ENCODE results near the gene GABBR2.

GABBR2 gene

DNA sequence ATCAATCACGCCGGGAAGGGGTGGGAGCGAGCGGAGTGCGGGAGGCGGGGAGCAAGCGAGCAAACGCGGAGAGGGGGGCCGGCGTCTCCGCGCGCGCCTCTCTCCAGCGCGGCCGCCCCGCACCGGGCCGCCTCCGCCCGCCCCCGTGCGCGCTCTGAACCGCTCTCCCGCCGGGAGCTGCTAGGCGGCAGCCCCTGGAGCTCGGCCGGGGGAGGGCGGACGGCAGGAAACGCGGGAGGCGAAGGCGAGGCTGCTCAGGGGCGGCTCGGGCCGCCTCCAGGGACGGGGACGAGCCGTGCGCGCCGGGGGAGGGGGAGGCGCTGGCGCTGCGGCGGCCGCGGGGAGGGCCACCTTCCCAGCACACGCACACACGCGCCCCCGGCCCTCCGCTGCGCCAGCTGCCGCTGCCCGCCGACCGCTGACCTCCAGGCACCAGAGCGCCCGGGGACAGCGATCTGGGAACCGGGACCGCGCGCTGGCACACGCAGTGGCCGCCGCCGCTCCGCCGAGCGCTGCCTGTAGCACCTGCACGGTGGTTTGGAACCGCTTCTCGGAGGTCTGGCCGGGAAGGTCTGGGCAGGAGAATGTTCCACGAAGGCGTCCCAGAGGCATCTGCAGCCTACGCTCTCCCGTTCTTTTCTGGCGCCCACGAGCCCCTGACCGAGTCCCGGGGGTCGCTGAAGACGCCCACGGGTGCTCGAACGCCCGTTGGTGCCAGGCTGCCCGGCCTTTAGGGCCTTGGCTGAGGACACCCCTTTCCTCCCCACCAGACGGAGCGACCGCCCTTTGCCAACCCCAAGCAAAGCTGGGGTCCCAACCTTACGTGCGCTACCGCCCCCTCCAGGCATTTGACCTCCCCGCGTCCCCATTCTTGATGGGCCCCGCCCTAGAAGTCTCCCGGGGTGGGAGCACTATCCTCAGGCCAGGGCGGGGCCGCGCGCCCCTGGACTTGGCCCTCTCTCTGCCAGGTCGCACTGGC, at the start of gene GABBR2:
Gene GABBR2, minus strand, starts transcription at position 3 of the 979 bp plus-strand sequence. CDS start 198 bp downstream, outside the sequence.
- no peak for DNase-seq

DNA sequence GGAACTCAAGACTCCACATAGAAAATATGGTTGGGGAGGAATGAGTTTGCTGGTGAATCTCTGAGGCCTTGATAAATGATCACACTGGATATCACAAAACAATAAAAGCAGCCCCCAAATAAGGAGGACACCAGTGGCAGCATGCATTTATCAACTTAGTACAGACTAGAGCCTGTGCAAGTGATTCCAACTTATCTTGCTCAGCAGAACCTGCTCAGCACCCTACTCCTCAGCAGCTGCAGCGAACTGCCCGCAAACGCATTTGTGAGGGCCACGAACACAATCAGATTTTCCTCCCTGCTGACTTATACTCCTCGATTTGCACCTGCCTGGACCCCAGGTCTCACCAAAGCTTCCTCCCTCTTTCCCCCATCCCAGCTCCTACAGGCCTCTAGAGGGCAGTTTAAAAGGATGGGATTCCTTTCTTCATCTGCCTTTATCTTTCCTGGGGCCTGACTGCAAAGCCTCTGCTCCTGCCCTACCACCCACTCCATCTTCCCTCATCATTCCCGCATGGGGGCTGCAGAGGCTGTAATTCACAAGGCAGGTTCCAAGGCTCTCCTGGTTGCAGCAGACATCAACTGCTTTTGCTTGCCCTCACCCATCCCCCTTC, 46.4 kb upstream of the GABBR2 start:
- DNase-seq: no peak

DNA sequence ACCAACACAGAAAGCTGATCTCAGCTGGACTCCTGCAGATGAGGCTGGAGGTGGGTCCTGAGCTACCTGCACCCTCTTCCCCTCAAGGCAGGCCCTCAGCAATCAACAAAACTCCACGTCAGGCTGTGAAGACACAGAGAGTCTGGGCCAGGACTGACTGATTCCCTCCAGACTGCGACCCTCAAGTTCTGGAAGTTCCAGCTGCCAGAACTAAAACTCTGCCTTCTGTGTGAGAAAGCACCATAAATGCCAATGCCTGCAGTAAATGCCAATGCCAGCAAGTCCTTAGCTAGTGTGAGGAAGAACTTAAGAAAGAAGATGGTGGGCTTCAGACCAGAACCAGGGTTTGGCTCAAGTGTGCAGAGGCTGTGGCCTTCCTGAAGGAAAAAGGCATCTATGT, 42.5 kb upstream of the GABBR2 start:
- DNase-seq: no peak

DNA sequence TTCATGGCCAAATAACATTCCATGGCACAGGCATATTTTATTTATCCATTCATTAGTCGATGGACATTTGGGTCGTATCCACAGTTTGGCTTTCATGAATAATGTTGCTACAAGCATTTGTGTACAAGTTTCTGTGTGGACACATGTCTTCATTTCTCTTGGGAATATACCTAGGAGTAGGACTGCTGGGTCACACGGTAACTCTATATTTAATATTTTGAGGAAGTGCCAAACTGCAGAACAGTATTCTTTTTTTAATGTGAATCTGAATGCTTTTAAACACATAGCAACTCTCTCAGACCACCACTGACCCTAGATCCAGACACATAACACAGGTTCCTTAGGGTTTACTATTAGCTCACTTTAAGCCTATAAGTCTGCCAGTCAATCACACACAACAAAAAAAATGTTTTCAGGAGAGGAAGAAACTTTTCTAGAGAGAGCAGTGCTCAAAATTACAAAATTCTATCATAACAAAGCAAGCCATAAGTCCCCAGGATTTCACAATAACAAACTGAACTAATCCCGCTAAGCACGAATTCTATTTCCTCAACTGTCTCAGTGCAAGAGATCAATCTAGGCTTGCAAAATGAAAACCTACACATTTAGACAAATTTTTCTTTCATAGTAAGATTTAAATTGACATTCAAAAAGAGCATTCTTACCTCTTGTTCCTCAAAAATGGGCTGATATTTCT, 41.8 kb upstream of the GABBR2 start:
- no peak for DNase-seq

DNA sequence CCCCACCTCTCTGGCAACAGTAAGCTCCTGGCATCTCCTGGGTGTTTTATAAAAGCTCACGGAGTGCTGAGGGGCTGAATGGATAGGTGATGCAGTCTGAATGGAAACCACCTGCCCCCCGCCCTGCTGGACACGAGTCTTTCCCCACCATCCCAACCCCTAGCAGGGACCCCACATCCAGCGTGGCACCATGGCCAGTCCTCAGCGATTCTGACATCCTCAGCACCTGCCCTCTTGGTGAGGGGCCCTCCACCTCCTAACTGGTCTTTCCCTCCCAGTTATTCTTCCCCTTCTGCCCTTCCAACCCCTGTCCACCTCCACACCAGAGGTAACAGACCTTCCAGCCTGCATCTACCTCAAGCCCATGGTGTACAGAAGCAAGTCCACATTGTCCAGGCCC, 38.7 kb upstream of the GABBR2 start:
- DNase-seq: no peak

DNA sequence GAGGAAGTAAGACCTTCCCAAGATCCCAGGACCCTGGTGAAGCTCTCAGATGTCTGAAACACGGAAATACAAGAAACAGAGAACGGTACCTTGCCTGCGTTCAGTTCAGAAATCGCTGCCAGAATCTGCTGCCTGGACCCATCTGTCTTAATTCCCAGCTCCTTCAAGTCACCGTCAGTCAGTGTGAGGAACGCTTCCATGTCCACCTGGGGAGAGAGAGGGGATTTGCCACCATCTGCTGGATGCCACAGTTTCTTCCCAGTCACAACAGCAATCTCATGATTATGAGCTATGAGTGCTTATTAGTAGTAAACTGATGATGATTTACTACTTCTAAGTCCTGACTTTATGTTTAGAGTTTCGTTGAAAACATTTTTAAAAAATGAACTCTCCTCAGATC, 36.7 kb upstream of the GABBR2 start:
- no peak for DNase-seq

DNA sequence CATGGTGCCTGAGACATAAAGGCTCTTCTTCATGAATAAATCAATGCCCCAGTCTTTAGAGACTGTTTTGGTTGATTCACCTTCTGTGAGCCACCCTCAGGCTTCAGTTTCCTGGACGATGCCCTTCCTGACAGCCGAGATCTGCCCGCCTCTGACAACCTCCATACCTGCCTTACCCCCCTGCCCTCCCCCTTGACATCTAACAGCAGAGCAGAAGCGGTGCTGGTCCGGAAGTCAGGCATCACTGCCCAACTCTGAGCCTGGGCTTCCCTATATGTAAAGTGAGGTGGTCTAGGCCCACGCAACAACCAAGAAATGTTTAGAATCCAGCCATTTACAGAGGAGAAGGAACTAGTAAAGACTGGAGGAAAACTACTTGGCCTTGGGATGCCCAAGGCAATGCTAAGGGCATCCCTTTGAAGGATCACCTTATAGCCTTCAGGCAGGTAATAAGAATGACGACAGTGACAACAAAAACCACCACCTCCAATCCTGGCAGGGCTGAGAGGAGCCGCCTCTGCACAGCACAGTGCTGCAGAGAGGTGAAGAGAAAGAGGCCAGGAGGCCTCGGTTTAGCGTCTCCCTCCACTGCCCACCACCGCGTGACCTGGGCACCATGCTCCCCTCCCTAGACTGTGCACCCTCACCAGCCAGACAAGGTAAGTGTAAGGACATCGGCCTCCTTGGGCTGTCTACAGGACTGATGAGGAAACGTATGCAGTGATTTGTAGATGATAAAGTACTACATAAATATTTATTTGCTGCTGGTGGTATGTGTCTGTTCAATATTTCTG, 35.3 kb upstream of the GABBR2 start:
- no peak for DNase-seq

DNA sequence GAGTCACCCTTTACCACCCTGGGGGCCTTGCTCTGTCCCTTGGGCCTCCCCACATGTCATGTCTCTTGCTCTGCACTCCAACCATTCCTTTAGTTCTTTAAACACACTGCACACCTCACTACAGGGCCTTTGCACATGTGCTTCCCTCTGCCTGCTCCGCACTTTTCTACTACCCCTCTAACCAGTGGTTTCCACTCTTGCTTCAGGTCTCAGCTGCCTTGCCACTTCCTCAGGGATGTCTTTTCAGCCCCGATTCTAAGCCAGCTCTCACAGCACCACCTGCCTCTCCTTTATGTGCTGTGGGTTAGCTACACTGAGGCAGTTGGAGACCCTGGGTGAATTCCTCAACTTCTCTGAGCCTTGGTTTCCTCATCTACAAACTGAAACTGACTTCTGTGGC, 34.6 kb upstream of the GABBR2 start:
- no peak for DNase-seq

DNA sequence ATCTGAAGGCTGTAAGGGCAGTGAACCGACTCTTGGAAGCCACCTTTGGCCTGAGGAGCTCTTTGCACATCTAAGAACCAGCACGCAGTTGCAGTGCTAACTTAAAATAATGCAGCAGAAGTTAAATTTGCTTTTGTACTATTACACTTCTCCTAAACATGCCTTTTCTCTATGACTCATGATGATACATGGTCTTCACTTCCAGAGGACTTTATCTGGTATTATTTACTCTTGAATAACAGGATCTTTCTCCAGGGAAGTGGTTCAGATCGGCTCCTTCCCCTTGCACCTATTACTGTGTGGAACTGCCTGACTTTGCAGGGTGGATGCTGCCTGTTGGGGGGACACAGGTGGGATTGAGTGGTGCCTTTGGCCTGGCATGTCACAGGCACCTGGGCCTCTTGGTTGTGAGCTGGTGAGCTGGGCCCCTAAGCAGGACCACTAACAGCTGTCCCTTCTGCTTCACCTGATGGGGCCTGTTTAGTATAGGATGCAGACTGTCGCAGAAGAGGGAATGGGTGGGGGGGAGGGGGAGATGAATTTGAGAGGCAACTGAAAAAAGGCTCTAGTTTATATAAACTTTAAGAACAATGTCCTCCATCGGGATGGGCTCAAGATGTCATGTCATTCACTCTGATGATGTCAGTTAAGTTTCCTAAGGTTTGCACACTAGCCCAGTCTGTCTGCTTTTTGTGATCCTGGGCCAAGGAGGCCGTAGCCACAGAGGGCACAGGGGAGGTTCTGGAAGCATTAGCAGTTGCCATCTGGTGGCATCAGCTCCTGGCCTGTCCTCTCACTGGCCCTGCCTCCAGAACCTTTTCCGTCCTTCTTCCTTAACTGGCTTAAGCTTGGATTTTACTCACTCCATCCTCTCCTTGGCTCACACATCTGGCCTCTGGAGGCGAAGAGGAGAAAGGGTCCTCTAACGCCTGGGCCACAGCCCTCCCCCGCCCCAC, 33.9 kb upstream of the GABBR2 start:
- DNase-seq: peak; percentile 58

DNA sequence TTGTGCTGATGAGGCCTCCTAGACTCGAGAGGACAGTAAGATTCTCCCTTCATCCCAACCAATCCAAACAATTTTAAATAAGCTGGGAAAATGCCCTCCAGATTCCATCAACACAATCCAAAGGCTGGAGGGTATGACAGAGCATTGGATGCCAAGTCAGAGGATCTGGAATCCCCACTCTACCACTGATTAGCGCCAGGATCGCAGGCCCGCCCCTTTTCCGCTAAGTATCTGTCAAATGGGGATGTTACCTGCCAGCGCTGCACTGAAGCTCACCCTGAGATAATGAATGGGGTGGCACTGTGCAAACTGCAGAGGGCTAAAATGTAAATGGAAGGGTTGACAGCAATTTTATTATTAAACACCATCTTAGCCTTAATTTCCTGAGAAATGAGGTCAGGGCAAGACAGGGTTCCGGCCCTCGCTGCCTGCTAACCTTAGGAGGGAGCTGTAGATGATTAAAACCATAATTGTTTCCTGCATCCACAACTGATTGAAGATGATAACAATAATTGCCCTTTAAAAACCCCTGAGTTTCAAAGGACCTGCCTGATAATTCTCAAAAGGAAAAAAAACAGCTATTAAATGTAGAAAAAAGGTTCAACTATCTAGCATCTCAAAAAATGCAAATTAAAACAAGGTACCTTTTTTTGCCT, 31.6 kb upstream of the GABBR2 start:
- no peak for DNase-seq

DNA sequence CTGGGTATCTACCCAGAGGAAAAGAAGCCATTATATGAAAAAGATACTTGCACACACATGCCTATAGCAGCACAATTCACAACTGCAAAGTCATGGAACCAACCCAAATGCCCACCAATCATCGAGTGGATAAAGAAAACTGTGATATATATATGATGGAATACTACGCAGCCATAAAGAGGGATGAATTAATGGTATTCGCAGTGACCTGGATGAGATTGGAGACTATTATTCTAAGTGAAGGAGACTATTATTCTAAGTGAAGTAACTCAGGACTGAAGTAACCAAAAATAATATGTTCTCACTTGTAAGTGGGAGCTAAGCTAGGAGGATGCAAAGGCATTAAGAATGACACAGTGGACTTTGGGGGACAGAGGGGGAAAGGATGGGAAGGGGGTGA, 30.0 kb upstream of the GABBR2 start:
- no peak for DNase-seq

DNA sequence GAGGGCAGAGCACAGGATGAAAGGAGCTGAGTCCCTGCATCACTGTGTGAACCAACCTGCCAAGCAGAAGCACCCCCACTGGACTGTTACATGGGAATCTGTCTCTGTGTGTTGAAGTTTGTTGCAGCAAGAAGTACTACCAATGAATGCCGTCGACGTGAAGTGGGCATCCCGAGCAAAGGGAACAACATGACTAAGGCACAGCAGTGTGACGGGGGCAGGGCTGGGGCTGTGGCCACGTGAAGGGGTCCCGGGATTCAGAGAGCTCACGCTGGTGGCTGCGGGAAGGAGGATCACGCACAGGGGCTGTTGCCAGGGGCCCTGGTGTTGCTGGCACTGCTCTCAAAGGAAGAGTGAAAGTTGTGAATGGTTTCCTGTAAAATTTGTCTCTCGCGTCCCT, 27.5 kb upstream of the GABBR2 start:
- DNase-seq: peak; percentile 9

DNA sequence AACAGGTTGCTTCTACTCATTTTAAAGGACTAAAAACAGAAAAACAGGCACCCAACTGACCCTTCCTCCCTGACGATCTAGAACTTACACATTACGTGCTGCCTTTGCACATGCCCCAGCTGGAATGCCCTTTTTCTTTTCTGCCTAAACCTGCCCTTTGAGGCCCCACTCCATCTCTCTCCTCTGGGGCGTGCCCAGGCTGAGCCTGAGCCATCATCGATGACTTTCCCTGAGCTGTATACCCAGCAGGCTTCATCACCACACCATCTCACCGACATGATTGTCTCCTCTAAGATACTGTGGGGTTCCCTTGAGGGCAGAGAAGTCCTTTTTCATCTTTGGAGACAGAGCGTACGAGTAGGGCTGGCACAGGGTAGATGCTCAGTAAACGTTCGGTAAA, 24.1 kb upstream of the GABBR2 start:
- no peak for DNase-seq

DNA sequence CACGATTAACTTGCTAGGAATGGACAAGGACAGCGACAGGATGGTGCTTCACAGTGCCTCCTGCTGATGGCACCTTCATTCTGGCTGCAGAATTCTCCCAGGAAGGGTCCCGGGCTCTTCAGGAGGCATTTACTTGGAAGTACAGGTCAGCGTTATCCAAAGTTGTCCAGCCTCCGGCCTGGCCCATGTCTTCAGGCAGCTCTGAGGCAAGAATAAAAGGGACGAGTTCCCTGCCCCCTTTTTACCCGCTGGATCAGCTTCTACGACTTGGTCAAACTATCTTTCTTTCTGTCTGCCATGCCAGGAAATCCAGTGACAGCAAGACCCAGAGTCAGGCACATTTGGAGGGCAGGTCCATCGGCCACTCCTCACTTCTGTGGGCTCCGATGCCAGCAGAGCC, 23.4 kb upstream of the GABBR2 start:
- DNase-seq: no peak

DNA sequence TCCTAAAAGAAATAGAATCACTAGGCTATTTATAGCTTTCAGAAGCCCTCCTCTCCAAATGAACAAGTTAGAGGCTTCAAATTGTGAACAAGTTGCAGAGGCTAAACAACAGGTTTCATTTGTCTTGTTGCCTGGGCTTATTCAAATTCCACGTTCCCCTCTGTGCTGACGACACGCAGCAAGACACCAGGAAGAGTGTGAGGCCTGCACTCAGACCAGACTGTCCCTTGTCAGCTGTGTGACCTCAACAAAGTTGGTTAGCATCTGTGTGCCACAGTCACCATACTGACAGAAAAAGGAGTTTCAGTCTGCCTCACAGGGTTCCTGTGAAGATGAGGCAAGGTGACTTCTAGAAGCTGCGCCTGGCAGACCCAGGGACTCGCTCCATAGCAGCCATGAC, 22.1 kb upstream of the GABBR2 start:
- DNase-seq: no peak

DNA sequence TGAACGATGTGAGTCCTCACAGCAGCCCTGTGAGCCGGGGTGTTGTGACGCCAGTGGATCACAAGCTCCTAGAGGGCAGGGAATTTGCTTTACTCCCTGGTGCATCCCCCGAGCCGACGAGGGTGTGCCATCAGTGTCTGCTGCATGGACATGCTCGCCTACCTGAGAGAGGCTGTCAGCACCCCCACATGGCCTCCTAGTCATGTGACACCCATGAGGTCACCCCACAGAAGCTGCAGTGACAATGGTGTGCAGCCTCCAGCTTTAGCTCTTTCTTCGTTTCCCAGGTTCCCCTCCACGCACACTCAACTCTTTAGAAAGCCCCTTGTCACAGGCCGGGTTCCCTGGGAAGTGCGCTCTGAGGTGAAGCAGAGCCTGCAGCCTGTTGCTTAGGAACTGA, 19.8 kb upstream of the GABBR2 start:
- DNase-seq: no peak

DNA sequence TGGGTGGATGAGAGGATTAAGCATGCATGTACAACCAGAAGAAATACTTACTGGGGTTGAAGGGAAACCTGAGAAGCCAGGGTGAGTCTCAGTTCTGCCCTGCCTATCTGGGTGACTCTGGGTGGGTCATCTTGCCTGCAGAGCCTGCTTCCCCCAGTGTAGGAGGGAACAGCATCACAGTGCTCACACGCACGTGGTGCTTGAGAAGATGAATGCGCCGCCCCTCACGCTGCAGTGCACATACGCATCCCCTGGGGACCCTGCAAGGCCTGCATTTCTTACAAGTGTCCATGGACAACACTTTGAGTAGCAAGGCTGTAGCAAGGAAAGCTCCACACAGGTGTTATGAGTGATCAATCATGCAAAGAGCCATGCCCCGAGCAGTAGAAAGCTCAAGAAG, 18.7 kb upstream of the GABBR2 start:
- no peak for DNase-seq

DNA sequence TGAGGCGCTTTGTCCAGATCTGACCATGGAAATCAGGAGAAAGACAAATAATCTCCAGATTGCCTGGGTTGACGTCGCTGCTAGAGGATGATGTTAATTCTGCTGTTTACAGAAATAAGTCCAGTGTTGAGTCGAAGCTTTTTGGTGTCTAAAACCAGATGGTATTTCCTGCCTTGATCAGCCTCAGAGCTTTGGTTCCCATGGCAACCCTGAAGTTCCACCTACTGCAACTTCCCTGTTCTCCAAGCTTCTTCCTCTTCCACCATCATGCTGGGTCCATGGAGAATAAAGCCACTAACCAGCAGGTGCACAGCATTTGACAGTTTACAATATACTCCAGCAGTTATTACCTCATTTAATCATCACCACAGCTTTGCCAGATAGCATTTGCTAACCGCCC, 18.0 kb upstream of the GABBR2 start:
- peak; percentile 57 for DNase-seq

DNA sequence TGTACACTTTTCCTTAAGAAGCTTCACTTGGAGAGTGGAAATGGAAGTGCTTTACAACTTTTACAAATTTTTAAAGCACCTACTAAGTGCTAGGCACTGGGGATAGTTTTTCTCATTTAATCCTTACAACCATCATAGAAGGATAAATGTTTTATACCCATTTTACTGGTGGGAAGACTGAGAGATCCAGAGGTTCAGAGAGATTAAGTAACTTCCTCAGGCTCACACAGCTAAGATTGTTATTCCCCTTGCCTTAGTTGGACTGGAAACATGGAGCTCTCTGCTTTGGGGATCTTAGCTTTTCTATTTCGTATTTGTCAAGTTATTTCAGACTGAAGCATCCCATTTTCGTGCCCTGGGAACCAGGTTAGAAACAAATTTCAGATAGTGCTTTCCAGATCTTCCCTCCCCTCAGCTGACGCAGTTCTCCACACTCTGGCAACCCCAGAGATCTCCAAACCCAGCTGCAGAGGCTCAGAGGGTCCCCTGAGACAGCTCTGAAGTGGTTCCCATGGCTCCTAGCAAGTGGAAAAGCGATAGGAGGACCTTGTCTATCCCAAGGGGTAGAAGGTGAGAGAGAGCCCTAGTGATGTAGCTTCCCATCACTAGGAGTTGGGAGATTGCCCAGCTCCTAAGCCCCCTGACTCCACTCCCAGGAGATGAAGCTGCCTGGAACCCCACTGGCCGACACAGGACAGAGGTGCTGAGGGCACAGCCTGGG, 16.2 kb upstream of the GABBR2 start:
- DNase-seq: no peak

DNA sequence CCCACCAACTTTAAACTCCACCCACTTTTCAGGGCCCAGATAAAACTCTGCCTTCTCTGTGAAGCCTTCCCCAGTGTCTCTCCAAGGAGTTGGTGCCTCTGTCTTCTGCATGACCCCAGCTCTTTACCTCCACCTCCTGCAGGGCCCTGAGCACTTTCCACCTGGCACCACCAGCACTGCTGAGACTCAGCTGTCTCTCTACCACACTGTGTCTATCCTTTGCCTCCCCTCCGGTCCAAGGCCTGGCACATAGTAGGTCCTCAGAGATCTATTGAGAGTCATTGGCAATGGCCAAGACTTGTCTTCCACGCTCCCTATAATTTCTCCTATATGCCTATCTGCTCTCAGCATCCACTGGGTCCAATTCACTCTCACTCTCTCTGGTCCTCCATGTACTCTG, 12.9 kb upstream of the GABBR2 start:
- no peak for DNase-seq

DNA sequence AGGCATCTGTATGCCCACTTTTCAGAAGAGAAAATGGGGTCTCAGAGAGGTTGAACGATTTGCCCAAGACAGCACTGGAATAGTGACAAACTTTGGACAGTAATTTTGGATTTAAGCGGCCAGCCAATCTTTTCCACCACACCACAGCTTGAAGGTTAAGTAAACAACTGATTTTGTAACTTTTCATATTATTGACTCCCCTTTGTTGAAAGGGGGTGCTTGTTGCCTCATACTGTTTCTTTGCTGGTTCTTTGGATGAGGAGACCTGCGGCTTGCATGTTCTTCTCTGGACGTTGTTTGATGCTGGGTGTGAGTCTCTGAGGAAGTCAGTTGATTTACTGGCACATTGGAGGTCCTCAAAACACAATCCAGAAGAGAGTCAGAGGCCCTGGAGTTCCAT, 11.7 kb upstream of the GABBR2 start:
- DNase-seq: no peak
